Upper lobe of left lung (tissue), 4 donors: ENCODE data around the gene MTA2.

Source experiments
- EP300 ChIP-seq, 4 donors: sonication (generic); formaldehyde crosslinking; IDR thresholded peaks; one replicate each; pipeline ENCODE4 v1.5.1; 2017; ENCODE audit warnings: antibody characterized with exemption in 4 of 4, control low read depth in 2 of 4
- TF ChIP-seq, protein P1 (sequence below), 6 experiments: fragments of 450-650 bp in 4 of 6; fragments of 200-600 bp in 2 of 6; sonication (generic) in 2 of 6; IDR thresholded peaks; one replicate each; pipeline ENCODE4 v1.5.1; 2016 to 2019; ENCODE audit warnings: antibody characterized with exemption in 6 of 6

DNA sequence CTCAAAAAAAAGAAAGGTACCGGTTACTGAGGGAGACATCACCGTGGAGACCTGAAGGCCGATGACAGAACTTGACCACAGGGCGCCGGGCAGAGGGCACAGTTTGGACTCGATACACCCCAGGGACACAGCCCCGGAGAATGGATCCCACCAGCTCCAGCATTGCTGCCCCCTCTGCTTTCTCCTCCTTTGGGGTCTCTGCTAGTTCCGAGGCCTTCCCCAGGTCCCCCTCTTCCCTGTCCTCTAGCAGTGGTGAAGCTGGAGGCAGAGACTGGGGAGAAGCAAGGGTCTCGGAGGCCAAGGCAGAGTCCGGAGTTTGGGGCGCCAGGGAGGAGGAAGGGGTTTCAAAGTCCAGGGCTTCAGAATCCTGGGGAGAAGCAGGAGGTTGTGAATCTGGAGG lies 23.1 kb downstream of the MTA2 start:
- TF ChIP-seq, protein P1, sequence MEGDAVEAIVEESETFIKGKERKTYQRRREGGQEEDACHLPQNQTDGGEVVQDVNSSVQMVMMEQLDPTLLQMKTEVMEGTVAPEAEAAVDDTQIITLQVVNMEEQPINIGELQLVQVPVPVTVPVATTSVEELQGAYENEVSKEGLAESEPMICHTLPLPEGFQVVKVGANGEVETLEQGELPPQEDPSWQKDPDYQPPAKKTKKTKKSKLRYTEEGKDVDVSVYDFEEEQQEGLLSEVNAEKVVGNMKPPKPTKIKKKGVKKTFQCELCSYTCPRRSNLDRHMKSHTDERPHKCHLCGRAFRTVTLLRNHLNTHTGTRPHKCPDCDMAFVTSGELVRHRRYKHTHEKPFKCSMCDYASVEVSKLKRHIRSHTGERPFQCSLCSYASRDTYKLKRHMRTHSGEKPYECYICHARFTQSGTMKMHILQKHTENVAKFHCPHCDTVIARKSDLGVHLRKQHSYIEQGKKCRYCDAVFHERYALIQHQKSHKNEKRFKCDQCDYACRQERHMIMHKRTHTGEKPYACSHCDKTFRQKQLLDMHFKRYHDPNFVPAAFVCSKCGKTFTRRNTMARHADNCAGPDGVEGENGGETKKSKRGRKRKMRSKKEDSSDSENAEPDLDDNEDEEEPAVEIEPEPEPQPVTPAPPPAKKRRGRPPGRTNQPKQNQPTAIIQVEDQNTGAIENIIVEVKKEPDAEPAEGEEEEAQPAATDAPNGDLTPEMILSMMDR (IDR thresholded peaks at IDR 0.05) = no peak
- TF ChIP-seq EP300 (IDR thresholded peaks at IDR 0.05) = no peak
